T-helper 1 cell (primary cell): ENCODE data around the gene DHX34.
"Not testable (repeated sequence)": the region's sequence is repeated elsewhere in the genome, so short reads cannot be mapped to it uniquely, and the experiment has no call there.

Experiments used
- DNase-seq, 5 donors: peaks; one replicate each; pipeline ENCODE4 v3.0.0-alpha.2; 2012 to 2020

The DHX34 gene

DNA sequence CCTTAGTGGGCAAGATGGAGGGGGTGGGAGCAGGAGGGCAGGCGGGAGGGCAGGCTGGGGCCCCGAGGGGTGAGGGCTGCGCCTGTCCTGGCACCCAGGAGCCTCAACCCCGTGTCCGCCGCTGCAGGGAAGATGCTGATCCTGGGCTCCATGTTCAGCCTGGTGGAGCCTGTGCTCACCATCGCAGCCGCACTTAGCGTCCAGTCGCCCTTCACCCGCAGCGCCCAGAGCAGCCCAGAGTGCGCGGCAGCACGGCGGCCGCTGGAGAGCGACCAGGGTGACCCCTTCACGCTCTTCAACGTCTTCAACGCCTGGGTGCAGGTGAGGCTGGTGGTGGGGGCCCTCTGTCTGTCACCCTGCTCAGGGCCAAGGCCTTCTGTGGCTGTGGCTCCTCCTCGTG, 23.5 kb downstream of the DHX34 start:
- DNase-seq: no peak

DNA sequence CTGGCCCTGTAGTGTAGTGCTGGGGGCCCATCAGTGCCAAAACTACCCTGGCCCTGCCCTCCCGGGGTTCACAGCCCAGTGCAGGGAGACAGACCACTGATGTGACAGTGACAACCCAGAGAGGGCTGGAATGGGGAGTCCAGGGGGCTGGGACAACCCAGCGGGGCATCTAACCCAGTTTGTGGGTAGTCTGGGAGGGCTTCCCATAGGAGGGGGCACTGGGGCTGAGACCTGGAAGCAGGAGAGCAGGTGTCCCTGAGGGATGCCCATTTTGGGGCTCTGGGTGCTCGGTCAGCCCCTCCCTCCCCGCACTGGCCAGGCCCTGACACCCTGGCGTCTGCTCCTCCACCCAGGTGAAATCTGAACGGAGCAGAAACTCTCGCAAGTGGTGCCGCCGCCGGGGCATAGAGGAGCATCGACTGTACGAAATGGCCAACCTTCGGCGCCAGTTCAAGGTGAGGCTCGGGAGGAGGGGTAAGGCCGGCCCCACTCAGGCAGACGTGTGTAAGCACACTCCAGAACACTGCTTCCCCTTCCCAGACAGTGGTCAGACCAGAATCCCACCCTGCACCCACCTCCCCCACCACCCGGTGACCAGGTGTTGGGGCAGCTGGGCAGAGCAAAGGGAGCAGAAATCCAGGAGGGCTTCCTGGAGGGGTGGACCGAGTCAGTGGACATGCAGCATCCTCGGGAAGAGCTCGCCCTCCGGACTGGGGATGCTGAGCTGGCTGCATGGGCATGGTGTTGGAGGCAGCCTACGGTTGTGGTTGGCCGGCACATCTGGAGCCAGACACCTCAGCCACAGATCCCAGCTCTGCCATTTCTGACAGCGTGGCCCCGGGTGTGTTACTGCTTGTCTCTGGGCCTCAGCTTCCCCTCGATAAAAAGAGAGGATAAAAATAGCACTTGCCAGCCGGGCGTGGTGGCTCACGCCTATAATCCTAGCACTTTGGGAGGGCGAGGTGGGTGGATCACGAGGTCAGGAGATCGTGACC, 24.4 kb downstream of the DHX34 start:
- no peak for DNase-seq

DNA sequence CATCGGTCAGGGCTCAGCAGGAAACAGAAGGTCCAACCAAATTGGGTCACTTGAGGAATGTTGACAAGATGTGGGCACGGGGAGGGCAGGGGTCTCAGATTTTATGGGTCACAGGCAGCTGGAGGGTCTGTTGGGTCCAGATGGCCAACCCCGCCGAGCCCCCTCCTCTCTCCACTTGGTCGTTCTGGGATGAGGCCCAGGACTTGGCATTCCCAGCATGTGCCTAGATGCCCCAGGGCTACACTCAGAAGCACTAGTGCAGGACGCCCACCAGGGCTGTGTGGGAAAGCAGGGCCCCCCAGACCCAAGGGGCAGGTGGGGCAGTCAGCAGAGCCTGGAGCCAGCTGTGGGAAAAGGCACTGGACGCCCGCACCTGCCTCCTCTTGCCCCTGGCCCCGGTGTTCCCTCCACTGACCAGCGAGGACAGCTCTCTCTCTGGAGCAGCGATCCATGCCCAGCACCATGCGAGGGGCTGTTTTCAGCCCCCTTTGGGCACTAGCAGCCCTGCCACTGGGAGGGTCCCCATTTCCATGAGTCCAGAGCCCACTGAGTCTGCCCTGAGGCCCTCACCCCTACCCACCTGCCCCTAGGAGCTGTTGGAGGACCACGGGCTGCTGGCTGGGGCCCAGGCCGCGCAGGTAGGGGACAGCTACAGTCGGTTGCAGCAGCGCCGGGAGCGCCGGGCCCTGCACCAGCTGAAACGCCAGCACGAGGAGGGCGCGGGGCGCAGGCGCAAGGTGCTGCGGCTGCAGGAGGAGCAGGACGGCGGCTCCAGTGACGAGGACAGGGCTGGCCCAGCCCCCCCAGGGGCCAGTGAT, 26.0 kb downstream of the DHX34 start:
- no peak for DNase-seq

DNA sequence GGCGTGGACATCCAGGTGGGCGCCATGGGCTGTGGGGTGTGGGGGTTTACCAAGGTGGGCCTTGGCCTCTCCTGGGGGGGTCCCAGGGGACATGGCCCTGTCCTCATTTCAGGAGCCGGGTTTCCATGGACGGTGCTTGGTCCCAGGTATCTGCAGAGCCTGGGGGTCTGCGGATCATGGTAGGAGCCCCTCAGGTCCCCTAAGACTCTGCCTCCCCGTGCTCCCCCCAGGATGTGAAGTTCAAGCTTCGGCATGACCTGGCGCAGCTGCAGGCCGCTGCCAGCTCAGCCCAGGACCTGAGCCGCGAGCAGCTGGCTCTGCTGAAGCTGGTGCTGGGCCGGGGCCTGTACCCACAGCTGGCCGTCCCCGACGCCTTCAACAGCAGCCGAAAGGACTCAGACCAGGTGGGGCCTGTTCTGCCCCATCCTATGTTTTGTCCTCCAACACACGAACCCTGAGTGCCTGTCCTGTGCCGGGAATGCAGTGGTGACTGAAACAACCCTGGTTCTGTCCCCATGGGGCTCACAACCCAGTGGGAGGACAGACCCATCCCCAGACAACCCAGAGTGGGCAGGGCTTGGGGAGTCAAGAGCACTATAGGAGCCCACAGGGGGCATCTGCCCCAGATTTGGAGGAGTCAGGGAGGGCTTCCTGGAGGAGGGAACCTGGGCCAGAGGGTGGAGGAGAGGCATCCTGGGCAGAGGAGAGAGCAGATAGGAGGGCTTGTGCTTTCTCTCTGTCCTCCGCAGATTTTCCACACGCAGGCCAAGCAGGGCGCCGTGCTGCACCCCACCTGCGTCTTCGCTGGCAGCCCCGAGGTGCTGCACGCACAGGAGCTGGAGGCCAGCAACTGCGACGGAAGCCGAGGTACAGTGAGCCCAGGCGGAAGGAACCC, 26.8 kb downstream of the DHX34 start:
- DNase-seq: no peak

DNA sequence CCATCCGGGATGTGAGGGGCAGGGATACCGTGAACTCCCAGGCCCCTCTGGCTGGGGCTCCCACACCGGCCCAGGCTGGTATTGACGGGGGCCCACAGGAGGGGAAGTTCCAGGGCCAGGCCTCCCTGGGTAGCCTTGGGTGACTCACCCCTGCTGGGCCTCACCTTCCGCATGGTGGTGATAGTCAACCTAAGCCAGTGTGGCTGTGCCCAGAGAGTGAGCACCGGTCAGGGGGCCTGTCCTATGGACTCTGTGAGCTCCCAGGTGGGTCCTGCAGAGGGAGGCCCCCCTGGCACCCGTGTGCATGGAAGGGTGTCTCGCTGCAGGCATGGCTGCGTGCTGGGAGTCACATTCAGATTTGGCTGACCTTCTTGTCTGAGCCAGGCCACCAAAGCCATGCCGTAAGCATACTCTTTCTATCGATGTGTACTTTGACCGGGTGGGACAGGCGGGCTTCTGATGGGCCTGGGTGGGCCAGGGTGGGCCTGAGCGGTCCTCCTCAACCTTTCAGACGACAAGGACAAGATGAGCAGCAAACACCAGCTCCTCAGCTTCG, 27.6 kb downstream of the DHX34 start:
- DNase-seq: no peak

DNA sequence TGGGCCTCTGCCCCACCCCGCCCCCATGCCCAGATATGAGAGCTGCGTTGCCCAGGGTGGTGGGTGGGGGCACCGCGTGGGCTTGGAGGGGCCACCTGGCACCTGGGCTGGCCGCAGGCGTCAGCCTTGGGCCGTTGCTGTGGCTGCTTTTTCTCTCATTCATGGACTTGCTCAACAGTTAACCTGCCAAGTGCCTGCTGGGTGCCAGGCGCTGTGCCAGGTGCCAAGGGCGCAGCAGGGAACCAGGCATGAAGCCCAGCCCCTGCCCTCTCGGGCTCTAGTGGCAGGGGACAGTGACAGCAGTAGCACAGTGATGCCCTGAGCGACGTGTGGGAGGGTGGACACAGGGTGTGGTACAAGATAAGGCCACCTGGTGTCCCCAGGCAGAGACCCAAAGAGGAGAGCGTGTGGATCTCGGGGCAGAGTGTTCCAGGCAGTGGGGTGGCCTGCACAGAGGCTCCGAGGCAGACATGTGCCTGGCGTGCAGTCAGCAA, 28.1 kb downstream of the DHX34 start:
- DNase-seq: no peak

DNA sequence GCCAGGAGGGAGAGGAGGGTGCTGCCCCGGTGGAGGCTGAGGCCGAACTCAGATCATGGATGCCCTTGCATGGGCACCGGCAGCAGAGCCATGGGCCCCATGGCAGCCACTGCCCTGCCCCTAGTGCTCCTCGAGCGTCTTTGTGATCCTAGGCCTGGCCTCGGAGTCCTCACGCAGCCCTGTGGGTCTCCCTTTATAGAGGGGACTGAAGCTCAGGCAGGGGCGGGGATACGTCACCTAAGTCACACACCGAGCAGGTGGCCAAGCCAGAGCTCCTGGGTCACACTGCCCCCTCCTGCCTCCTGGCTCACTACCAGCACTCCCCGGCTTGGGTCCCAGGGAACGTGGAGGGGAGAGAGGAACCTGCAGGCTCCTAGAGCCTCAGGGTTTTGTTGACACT, 28.7 kb downstream of the DHX34 start:
- no peak for DNase-seq

DNA sequence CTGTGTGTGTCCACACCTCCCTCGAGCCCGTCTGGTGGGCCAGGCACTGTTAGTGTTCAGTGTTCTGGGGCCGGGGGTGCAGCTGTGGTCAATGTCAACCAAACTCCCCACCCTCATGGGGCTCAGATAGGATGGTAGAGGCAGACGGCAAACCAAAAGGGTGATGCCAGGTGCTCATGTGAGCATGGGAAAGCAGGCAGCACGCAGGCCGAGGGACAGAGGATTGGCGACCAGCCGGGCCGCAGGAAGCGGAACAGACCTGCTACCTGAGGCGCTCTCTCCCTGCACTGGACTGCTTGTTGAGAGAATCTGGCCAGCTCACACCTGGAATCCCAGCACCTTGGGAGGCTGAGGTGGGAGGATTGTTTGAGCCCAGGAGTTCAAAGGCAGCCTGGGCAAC, 29.1 kb downstream of the DHX34 start:
- DNase-seq: no peak

DNA sequence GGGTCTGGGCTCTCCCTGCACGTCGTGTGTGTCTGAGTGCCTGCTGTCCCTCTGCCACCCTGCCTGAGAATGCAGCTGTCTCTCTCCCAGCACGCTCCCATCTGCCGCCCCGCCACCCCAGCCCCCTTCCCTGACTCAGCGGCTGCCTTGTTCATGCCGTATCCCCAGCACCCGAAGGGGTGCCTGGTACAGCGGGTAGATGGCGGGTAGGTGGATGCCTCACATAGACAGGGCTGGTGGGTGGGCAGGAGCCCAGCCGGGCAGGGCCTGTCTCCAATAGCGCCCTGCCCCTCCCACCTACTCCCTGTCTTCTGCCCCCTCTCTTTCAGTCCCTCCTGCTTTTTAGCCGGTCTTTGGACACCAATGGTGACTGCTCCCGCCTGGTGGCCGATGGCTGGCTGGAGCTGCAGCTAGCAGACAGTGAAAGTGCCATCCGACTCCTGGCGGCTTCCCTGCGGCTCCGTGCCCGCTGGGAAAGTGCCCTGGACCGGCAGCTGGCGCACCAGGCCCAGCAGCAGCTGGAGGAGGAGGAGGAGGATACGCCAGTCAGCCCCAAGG, 30.3 kb downstream of the DHX34 start:
- no peak for DNase-seq

DNA sequence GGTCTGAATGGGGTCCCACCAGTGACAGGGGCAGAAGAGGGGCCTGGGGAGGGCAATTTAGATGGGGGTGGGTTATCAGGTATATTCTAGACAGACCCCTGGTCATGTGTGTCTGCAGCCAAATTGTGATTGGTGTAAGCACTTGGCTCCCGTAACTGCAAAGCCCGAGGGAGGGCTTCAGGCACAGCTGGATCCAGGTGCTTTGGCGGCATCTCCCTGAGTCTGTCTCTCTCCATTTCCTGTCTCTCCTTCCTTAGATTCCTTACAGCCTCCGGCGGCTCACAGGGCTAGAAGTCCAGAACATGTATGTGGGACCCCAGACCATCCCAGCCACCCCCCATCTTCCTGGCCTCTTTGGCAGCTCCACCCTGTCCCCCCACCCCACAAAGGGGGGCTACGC, 31.4 kb downstream of the DHX34 start:
- DNase-seq: no peak

DNA sequence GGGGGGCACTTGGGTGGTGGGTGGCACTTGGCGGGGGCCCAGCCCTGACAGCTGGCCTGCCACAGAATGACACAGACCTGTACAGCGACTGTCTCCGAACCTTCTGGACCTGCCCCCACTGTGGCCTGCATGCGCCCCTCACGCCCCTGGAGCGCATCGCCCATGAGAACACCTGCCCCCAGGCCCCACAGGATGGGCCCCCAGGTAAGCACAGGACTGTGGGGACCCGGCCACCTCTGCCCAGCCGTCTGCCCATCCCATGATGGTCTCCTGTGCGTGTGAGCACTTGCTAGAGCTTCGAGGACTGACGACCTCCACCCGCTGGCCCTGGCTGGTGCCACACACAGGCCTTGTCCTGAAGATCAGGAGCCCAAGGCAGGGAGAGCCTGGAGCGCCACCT, 32.0 kb downstream of the DHX34 start:
- no peak for DNase-seq

DNA sequence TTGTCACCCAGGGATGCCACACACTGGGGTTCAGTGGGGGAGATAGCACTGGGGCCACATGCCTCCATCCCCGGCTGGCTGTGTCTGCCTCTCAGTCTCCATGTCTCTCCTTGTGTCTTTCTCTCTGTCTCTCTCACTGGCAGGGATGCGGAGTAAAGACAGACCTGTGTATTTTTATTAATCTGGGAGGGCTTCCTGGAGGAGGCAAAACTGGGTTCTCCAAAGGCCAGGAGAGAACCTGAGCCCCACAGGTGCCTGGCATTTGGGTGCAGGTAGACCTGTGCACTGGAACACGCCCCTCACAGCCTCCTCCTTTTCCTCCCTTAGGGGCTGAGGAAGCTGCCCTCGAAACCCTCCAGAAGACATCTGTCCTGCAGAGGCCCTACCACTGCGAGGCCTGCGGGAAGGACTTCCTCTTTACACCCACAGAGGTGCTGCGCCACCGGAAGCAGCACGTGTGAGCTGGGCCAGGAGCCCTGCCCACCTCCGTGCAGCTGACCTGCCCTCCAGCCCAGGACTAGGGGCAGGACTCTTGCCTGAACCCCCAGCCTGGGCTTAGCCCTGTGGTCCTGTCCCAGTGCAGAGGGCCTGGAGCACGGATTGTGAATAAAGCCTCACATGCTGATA, 32.7 kb downstream of the DHX34 start:
- DNase-seq: peak in 1 of 5 donors; percentile 40

DNA sequence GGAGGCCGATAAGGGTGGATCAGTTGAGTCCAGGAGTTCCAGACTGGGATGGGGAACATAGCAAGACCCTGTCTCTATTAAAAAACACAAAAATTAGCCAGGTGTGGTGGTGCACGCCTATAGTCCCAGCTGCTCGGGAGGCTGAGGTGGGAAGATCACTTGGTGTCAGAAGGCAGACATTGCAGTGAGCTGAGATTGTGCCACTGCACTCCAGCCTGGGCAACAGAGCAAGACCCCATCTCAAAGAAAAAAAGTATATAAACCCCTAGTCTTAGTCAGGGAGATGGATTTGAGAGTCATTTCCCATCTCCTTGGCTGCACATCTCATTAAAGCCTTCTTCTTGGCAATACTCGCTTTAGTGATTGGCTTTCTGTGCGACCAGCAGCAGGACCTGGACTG, 34.8 kb downstream of the DHX34 start:
- DNase-seq: not testable (repeated sequence)

DNA sequence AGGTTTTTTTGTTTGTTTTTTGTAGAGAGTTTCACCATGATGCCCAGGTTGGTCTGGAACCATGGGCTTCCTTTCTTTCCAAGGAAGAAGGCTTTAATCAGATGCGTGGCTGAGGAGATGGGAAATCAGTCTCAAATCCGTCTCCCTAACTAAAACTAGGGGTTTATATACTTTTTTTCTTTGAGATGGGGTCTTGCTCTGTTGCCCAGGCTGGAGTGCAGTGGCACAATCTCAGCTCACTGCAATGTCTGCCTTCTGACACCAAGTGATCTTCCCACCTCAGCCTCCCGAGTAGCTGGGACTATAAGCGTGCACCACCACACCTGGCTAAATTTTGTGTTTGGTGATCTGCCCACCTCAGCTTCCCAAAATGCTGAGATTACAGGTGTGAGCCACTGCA, 35.4 kb downstream of the DHX34 start:
- DNase-seq: not testable (repeated sequence)

DNA sequence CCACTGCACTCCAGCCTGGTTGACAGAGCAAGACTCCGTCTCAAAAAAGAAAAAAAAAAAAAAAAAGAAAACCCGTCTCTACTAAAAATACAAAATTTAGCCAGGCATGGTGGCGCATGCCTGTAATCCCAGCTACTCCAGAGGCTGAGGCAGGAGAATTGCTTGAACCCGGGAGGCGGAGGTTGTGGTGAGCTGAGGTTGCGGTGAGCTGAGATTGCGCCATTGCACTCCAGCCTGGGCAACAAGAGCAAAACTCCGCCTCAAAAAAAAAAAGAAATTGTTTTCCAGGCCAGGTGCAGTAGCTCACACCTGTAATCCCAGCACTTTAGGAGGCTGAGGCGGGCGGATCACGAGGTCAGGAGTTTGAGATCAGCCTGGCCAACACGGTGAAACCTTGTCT, 37.5 kb downstream of the DHX34 start:
- DNase-seq: not testable (repeated sequence)

DNA sequence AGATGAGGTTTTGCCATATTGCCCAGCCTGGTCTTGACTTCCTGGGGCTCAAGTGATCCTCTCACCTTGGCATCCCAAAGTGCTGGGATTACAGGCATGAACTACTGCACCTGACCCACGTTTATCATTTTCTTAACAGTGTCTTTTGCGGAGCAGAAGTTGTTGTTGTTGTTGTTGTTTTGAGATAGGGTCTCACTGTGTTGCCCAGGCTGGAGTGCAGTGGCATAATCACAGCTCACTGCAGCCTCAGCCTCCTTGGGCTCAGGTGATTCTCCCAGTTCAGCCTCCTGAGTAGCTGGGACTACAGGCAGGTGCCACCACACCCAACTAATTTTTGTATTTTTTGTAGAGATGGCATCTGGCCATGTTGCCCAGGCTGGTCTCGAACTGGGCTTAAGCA, 38.5 kb downstream of the DHX34 start:
- DNase-seq: not testable (repeated sequence)

DNA sequence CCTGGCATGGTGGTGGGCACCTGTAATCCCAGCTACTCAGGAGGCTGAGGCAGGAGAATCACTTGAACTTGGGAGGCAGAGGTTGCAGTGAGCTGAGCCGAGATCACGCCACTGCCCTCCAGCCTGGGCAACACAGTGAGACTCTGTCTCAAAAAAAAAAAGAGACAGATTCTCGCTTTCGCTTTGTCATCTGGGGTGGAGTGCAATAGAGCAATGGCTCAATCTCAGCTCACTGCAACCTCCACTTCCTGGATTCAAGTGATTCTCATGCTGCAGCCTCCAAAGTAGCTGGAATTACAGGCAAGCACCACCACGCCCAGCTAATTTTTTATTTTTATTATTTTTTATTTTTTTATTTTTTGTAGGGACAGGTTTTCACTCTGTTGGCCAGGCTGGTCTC, 39.6 kb downstream of the DHX34 start:
- DNase-seq: peak in 1 of 5 donors; percentile 20

DNA sequence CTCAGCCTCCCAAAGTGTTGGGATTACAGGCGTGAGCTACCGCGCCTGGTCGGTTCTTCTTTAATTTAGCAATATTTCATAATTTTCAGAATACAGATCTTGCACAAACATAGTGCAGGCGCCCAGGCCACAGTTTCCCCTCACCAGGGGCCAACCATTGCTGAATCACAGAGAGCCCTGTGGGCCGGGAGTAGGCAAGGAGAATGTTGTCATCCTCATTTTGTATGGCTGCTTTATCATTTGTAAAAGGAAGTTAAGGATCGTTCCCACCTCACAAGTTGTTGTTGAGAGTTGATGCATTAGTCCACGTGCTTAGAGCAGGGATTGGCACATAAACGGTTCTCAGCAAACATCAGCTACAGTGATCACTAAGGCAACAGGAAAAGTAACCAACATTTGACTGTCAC, 40.0 kb downstream of the DHX34 start:
- DNase-seq: no peak

DNA sequence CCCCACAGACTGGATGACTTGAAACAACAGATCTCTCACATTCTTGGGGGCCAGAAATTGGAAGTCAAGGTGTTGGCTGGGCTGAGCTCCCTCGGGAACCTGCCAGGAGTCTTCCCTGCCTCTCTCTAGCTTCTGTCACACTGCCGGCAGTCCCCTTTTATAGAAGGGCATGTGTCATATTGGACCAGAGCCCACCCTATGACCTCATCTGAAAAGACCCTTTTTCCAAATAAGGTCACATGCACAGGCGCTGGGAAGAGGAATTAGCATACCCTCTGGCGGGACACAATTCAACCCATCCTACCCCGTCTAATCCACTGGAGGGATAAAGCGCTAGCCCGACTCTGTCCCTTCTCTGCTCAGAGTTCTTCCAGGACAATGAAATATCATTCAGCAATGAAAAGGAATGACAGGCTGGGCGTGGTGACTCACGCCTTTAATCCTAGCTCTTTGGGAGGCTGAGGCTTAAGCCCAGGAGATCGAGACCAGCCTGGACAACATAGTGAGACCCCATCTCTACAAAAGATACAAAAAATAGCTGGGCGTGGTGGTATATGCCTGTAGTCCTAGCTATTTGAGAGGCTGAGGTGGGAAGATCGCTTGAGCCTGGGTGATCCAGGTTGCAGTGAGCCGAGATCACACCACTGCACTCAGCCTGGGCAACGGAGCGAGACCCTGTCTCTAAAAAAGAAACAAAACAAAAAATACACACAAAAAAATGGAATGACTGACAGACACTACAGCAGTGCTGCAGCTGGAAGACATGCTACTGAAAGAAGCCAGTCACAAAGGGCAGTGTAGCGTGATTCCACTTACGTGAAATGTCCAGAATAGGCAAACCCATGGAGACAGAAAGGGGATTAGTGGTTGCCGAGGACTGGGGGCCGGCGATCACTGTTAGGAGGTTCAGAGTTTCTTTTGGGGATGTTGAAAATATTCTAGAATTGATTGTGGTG, 41.7 kb downstream of the DHX34 start:
- DNase-seq: no peak
